HCT116 (cell line): ENCODE data around the gene IGLL5. TPM values are rescaled to one million over a fixed set of nuclear protein-coding genes. Genes with fewer than 3 reads are reported as not detected.

ENCODE experiments used
- ATAC-seq: fragments of 200-7000 bp; cut with Tn5 transposase; 2 replicates; pipeline ENCODE4 v1.9.1; 2020; ENCODE audit warnings: mild to moderate bottlenecking, moderate library complexity
- BruUV-seq: library from RNA; stranded (reverse); fragments of 400-500 nt; replicated peaks from 2 replicates; lab custom pipeline; 2021; lab: Mats Ljungman, UMichigan
- CTCF ChIA-PET: fragments of 300-600 bp; sonication (Branson Sonifier 250); formaldehyde crosslinking; loops from one replicate; lab custom pipeline; 2021; ENCODE audit warnings: antibody characterized with exemption; lab: Charles Lee
- POLR2A ChIA-PET: fragments of 300-600, 350-600 bp; sonication (Branson Sonifier 250); formaldehyde crosslinking; loops from one replicate; lab custom pipeline; 2021; ENCODE audit warnings: antibody characterized with exemption; lab: Charles Lee
- RAD21 ChIA-PET, 2 experiments: fragments of 300-600 bp; sonication (Branson Sonifier 250); formaldehyde crosslinking; loops; one replicate each; lab custom pipeline; 2023; ENCODE audit warnings: low total read pairs in 2 of 2; ENCODE audit not compliant: uncharacterized antibody in 2 of 2, unreplicated experiment in 2 of 2, low non-redundant PET in 1 of 2; lab: Charles Lee
- DNase-seq: peaks from one replicate; pipeline ENCODE4 v3.0.0-alpha.2; 2010; ENCODE audit warnings: low read depth, low spot score
- H2AFZ ChIP-seq: fragments of 200-600 bp; shearing (Covaris generic), sonication (generic); 2 replicates; pipeline ENCODE4 v1.6.1; 2017; ENCODE audit warnings: low read depth, mixed run types, mixed read lengths, antibody characterized with exemption, low read length; ENCODE audit not compliant: poor library complexity, severe bottlenecking
- H3K27ac ChIP-seq: 2 replicates; pipeline ENCODE4 v1.5.1; 2012; ENCODE audit warnings: low read depth, low read length
- H3K27me3 ChIP-seq: fragments of 200-600 bp; sonication (generic); 2 replicates; pipeline ENCODE4 v1.6.1; 2016; ENCODE audit warnings: mixed run types, low read length, mixed read lengths; ENCODE audit not compliant: insufficient read depth
- H3K36me3 ChIP-seq, 2 experiments: fragments of 200-500 bp in 1 of 2; fragments of 200-600 bp in 1 of 2; sonication (Bioruptor generic) in 1 of 2; sonication (generic) in 1 of 2; 2 replicates each; pipeline versions ENCODE4 v1.5.1 to v1.6.1; 2014 to 2016; ENCODE audit warnings: low read length in 2 of 2, inconsistent platforms in 1 of 2, mixed read lengths in 1 of 2, mixed run types in 1 of 2; ENCODE audit not compliant: insufficient read depth in 2 of 2, control insufficient read depth in 1 of 2
- H3K4me1 ChIP-seq, 2 experiments: fragments of 200-600 bp in 1 of 2; sonication (generic) in 1 of 2; 2 replicates each; pipeline versions ENCODE4 v1.5.1 to v1.6.1; 2012 to 2017; ENCODE audit warnings: low read length in 2 of 2, inconsistent platforms in 1 of 2, mild to moderate bottlenecking in 1 of 2, mixed read lengths in 1 of 2, mixed run types in 1 of 2, moderate library complexity in 1 of 2; ENCODE audit not compliant: insufficient read depth in 2 of 2, control insufficient read depth in 1 of 2
- H3K4me2 ChIP-seq: fragments of 200-600 bp; sonication (generic); 2 replicates; pipeline ENCODE4 v1.6.1; 2017; ENCODE audit warnings: mixed run types, low read length, mixed read lengths
- H3K4me3 ChIP-seq, 2 experiments: fragments of 200-600 bp in 1 of 2; sonication (generic) in 1 of 2; replicated peaks in 1 of 2; 2 replicates each; pipeline ENCODE4 v1.5.1; 2011 to 2016; ENCODE audit warnings: low read length in 2 of 2, control low read depth in 1 of 2, low read depth in 1 of 2, mild to moderate bottlenecking in 1 of 2, mixed read lengths in 1 of 2, mixed run types in 1 of 2
- H3K79me2 ChIP-seq: fragments of 200-600 bp; sonication (generic); 2 replicates; pipeline ENCODE4 v1.6.1; 2017; ENCODE audit warnings: mild to moderate bottlenecking, mixed run types, low read length, moderate library complexity, mixed read lengths; ENCODE audit not compliant: insufficient read depth
- H3K9ac ChIP-seq: fragments of 200-600 bp; sonication (generic); 2 replicates; pipeline ENCODE4 v1.6.1; 2016; ENCODE audit warnings: low read length, mixed read lengths
- H3K9me2 ChIP-seq: fragments of 200-600 bp; sonication (generic), shearing (Covaris generic); 2 replicates; pipeline ENCODE4 v1.6.1; 2017; ENCODE audit warnings: mixed run types, mild to moderate bottlenecking, moderate library complexity; ENCODE audit not compliant: insufficient read depth
- H3K9me3 ChIP-seq, 2 experiments: fragments of 200-500 bp in 1 of 2; fragments of 200-600 bp in 1 of 2; sonication (Bioruptor generic) in 1 of 2; sonication (generic) in 1 of 2; 2 replicates each; pipeline ENCODE4 v1.6.1; 2014 to 2017; ENCODE audit warnings: low read length in 2 of 2, mixed read lengths in 2 of 2, inconsistent platforms in 1 of 2, low read depth in 1 of 2, mild to moderate bottlenecking in 1 of 2, mixed run types in 1 of 2, moderate library complexity in 1 of 2; ENCODE audit not compliant: control insufficient read depth in 1 of 2, insufficient read depth in 1 of 2
- H4K20me1 ChIP-seq: fragments of 200-600 bp; sonication (generic), shearing (Covaris generic); 2 replicates; pipeline ENCODE4 v1.6.1; 2017; ENCODE audit warnings: mixed run types, mild to moderate bottlenecking, moderate library complexity; ENCODE audit not compliant: insufficient read depth
- CBX3 ChIP-seq: IDR thresholded peaks from 2 replicates; pipeline ENCODE4 v1.6.1; 2012; ENCODE audit warnings: low read depth
- CTCF ChIP-seq, 3 experiments: fragments of 200-600 bp in 1 of 3; sonication (generic) in 1 of 3; IDR thresholded peaks in 2 of 3; conservative IDR thresholded peaks in 1 of 3; 2 replicates each; pipeline ENCODE4 v1.5.1; 2012 to 2017; ENCODE audit warnings: low read depth in 2 of 3, low read length in 2 of 3, antibody characterized with exemption in 1 of 3, borderline replicate concordance in 1 of 3, control low read depth in 1 of 3, mild to moderate bottlenecking in 1 of 3, mixed read lengths in 1 of 3, mixed run types in 1 of 3, moderate library complexity in 1 of 3; ENCODE audit not compliant: insufficient read depth in 1 of 3
- SIN3A ChIP-seq: IDR thresholded peaks from 2 replicates; pipeline ENCODE4 v1.6.1; 2012; ENCODE audit warnings: low read depth
- SRF ChIP-seq: IDR thresholded peaks from 2 replicates; pipeline ENCODE4 v1.6.1; 2012; ENCODE audit warnings: low read depth
- intact Hi-C: fragments of 100-400 bp; cut with micrococcal nuclease; formaldehyde crosslinking; loops from 2 replicates; pipeline ENCODE4 v1.10.0; 2022
- total RNA-seq: library from RNA; stranded (reverse); gene quantifications from one replicate; pipeline ENCODE4 v1.2.1, GENCODE V29; 2021; ENCODE audit not compliant: unreplicated experiment

Gene IGLL5
- total RNA-seq, 1 experiment from 2014 or later = not detected

- TF ChIP-seq CTCF (IDR thresholded peaks at IDR 0.05 in 2 of 3, conservative IDR thresholded peaks at IDR 0.05 in 1 of 3; ENCODE audit: borderline replicate concordance in 1 of 3, insufficient read depth in 1 of 3, low read depth in 2 of 3, low read length in 2 of 3) (no peak), CBX3 (no peak), SRF (no peak)
- TF ChIP-seq, all 23 proteins: peak for 0
These were observed 50.4 kb downstream of the IGLL5 start (continued) for GRCh38 chr22:22937894-22938480.

- peaks cover 0 to 3% of the 10 kb centered on the region in 2 experiments; a peak in 1 of 4 replicates for H3K4me1 ChIP-seq
These were observed 51.3 kb downstream of the IGLL5 start for GRCh38 chr22:22938672-22939587.

More at GRCh38 chr22:22938672-22939587, 51.3 kb downstream of the IGLL5 start:
- BruUV-seq = no TSS peak
- no peaks in the 10 kb centered on the region for H3K27me3 ChIP-seq
- H3K9ac ChIP-seq = no peak overlapping the region
- ChIA-PET POLR2A (no interaction called here), CTCF (no interaction called here), RAD21 (no interaction called here)
- no peaks in the 10 kb centered on the region for H3K9me3 ChIP-seq
- no peak for TF ChIP-seq SIN3A
- TF ChIP-seq CTCF (IDR thresholded peaks at IDR 0.05 in 2 of 3, conservative IDR thresholded peaks at IDR 0.05 in 1 of 3; ENCODE audit: borderline replicate concordance in 1 of 3, insufficient read depth in 1 of 3, low read depth in 2 of 3, low read length in 2 of 3) = no peak
- no peak overlapping the region for H3K27ac ChIP-seq
- intact Hi-C loops = no loop called here
- no peaks in the 10 kb centered on the region for H3K36me3 ChIP-seq
- no peak overlapping the region for H3K4me2 ChIP-seq
- H4K20me1 ChIP-seq = no peaks in the 10 kb centered on the region
- H3K9me2 ChIP-seq = no peaks in the 10 kb centered on the region
- DNase-seq (no peak), ATAC-seq (no peak)
- no peak overlapping the region for H3K4me3 ChIP-seq
- no peak overlapping the region for H2AFZ ChIP-seq
- no peaks in the 10 kb centered on the region for H3K79me2 ChIP-seq
